Fibroblast of lung (primary cell): ENCODE results near the gene GSG1L. TPM values are rescaled to one million over a fixed set of nuclear protein-coding genes. Genes with fewer than 3 reads are reported as not detected.

Experiments used
- DNase-seq, 2 donors: peaks; one replicate each; pipeline versions ENCODE4 v3.0.0 to v3.0.0-alpha.2; 2010; ENCODE audit warnings: low read depth in 2 of 2
- H2AFZ ChIP-seq: 2 replicates; pipeline ENCODE4 v1.5.1; 2012; ENCODE audit warnings: low read length, control low read depth, inconsistent platforms
- H3K27ac ChIP-seq: 2 replicates; pipeline ENCODE4 v1.5.1; 2011; ENCODE audit warnings: low read length, control low read depth; ENCODE audit not compliant: insufficient read depth
- H3K27me3 ChIP-seq: 2 replicates; pipeline ENCODE4 v1.5.1; 2011; ENCODE audit warnings: mild to moderate bottlenecking, low read length; ENCODE audit not compliant: control insufficient read depth, insufficient read depth
- H3K36me3 ChIP-seq: 2 replicates; pipeline ENCODE4 v1.5.1; 2011; ENCODE audit warnings: low read length; ENCODE audit not compliant: control insufficient read depth, insufficient read depth
- H3K4me1 ChIP-seq: 2 replicates; pipeline ENCODE4 v1.5.1; 2011; ENCODE audit warnings: low read length; ENCODE audit not compliant: control insufficient read depth, insufficient read depth; ENCODE audit errors: extremely low read depth
- H3K4me2 ChIP-seq: 2 replicates; pipeline ENCODE4 v1.5.1; 2011; ENCODE audit warnings: low read length, control low read depth; ENCODE audit not compliant: insufficient read depth; ENCODE audit errors: extremely low read depth
- H3K4me3 ChIP-seq, 4 experiments: fragments of 200-600 bp in 1 of 4; sonication (generic) in 1 of 4; replicated peaks in 1 of 4; 2 replicates each; pipeline ENCODE4 v1.5.1; 2011 to 2016; ENCODE audit warnings: low read length in 4 of 4, low read depth in 3 of 4, mild to moderate bottlenecking in 3 of 4, control low read depth in 2 of 4, inconsistent platforms in 1 of 4, mixed read lengths in 1 of 4; ENCODE audit not compliant: insufficient read depth in 1 of 4; ENCODE audit errors: control extremely low read depth in 1 of 4
- H3K79me2 ChIP-seq: 2 replicates; pipeline ENCODE4 v1.5.1; 2012; ENCODE audit warnings: mild to moderate bottlenecking, low read length, inconsistent platforms; ENCODE audit not compliant: control insufficient read depth, insufficient read depth
- H3K9ac ChIP-seq: 2 replicates; pipeline ENCODE4 v1.5.1; 2011; ENCODE audit warnings: mild to moderate bottlenecking, low read length, control low read depth; ENCODE audit not compliant: insufficient read depth
- H3K9me3 ChIP-seq: 2 replicates; pipeline ENCODE4 v1.5.1; 2012; ENCODE audit warnings: low read depth, low read length; ENCODE audit not compliant: control insufficient read depth, insufficient read depth
- H4K20me1 ChIP-seq: 2 replicates; pipeline ENCODE4 v1.5.1; 2011; ENCODE audit warnings: low read length; ENCODE audit not compliant: control insufficient read depth, insufficient read depth; ENCODE audit errors: extremely low read depth
- EZH2 ChIP-seq: IDR thresholded peaks from 2 replicates; pipeline ENCODE4 v1.5.1; 2012; ENCODE audit warnings: low read length, control low read depth, mild to moderate bottlenecking; ENCODE audit errors: missing control alignments
- polyA plus RNA-seq, 2 donors: library from polyadenylated mRNA; depleted of rRNA in 1 of 2; stranded (reverse) in 1 of 2; unstranded in 1 of 2; fragments of >200 nt; gene quantifications; 2 replicates each; pipeline ENCODE4 v1.2.1, GENCODE V29; 2011 to 2012; ENCODE audit warnings: missing spikeins in 1 of 2
- total RNA-seq: library from RNA; depleted of rRNA; stranded (reverse); fragments of >200 nt; gene quantifications from 2 replicates; pipeline ENCODE4 v1.2.1, GENCODE V29; 2014
- TF ChIP-seq, protein P1 (sequence below), 2 donors: IDR thresholded peaks in 1 of 2; conservative IDR thresholded peaks in 1 of 2; 1 replicate in 1 of 2; 2 replicates in 1 of 2; pipeline ENCODE4 v1.5.1; 2011 to 2012; ENCODE audit warnings: low read length in 2 of 2, control low read depth in 1 of 2, inconsistent platforms in 1 of 2, low read depth in 1 of 2, mild to moderate bottlenecking in 1 of 2

GSG1L gene
- total and polyA plus RNA-seq, 2 donors (not counting 1 experiment from before 2014, with no cell fraction given) = not detected

DNA sequence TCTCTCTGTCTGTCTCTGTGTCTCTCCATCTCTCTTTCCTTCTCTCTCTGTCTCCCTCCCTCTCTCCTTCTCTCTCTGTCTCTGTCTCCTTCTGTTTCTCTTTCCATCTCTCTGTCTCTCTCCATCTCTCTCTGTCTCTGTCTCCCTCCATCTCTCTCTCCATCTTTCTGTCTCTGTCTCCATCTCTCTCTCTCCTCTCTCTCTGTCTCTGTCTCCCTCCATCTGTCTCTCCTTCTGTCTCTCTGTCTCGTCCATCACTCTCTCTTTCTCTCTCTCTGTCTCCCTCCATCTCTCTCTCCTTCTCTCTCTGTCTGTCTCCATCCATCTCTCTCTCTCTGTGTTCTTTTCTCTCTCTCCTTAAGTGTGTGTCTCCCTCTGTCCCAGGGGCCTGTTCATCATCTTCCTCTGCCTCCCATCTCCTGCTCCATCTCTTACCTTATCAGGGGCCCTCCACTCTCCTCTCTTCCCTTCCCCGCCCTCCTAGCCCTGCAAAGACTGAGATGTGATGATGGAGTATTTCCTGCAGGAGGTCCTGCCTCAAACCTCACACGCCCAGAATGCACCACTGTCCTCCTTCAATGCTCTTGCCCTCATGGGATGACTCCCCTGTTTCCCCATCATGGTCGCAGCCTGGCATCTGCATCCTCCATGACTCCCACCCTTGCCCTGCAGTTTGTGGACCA, 193.3 kb downstream of the GSG1L start:
- Histone ChIP-seq H3K27ac (no peak overlapping the region), H3K36me3 (no peaks in the 10 kb centered on the region), H3K4me3 (no peak overlapping the region), H3K79me2 (no peaks in the 10 kb centered on the region), H3K4me1 (no peaks in the 10 kb centered on the region), H3K9me3 (no peaks in the 10 kb centered on the region), H3K4me2 (no peak overlapping the region), H2AFZ (no peak overlapping the region), H3K27me3 (no peaks in the 10 kb centered on the region), H3K9ac (no peak overlapping the region), H4K20me1 (no peaks in the 10 kb centered on the region)
- DNase-seq = no peak
- TF ChIP-seq EZH2 = no peak
- TF ChIP-seq, protein P1, sequence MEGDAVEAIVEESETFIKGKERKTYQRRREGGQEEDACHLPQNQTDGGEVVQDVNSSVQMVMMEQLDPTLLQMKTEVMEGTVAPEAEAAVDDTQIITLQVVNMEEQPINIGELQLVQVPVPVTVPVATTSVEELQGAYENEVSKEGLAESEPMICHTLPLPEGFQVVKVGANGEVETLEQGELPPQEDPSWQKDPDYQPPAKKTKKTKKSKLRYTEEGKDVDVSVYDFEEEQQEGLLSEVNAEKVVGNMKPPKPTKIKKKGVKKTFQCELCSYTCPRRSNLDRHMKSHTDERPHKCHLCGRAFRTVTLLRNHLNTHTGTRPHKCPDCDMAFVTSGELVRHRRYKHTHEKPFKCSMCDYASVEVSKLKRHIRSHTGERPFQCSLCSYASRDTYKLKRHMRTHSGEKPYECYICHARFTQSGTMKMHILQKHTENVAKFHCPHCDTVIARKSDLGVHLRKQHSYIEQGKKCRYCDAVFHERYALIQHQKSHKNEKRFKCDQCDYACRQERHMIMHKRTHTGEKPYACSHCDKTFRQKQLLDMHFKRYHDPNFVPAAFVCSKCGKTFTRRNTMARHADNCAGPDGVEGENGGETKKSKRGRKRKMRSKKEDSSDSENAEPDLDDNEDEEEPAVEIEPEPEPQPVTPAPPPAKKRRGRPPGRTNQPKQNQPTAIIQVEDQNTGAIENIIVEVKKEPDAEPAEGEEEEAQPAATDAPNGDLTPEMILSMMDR (conservative IDR thresholded peaks at IDR 0.05 in 1 of 2, IDR thresholded peaks at IDR 0.05 in 1 of 2; ENCODE audit: low read depth in 1 of 2, low read length in 2 of 2) = no peak

DNA sequence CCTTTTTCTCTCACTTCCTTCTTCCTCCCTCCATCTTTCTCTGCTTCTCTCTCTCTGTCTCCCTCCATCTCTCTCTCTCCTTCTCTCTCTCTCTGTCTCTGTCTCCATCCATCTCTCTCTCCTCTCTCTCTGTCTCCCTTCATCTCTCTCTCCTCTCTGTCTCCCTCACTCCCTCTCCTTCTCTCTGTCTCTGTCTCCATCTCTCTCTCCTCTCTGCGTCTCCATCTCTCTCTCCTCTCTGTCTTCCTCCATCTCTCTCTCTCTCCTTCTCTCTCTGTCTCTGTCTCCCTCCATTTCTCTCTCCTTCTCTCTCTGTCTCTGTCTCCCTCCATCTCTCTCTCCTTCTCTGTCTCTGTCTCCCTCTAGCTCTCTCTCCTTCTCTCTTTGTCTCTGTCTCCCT, 194.1 kb downstream of the GSG1L start:
- DNase-seq = no peak
- Histone ChIP-seq H3K79me2 (no peaks in the 10 kb centered on the region), H3K9ac (no peak overlapping the region), H3K27me3 (no peaks in the 10 kb centered on the region), H3K4me3 (no peak overlapping the region), H3K27ac (no peak overlapping the region), H3K4me1 (no peaks in the 10 kb centered on the region), H4K20me1 (no peaks in the 10 kb centered on the region), H3K36me3 (no peaks in the 10 kb centered on the region), H3K4me2 (no peak overlapping the region), H2AFZ (no peak overlapping the region), H3K9me3 (no peaks in the 10 kb centered on the region)
- TF ChIP-seq, protein P1 (conservative IDR thresholded peaks at IDR 0.05 in 1 of 2, IDR thresholded peaks at IDR 0.05 in 1 of 2; ENCODE audit: low read depth in 1 of 2, low read length in 2 of 2) = no peak
- TF ChIP-seq EZH2 = no peak

DNA sequence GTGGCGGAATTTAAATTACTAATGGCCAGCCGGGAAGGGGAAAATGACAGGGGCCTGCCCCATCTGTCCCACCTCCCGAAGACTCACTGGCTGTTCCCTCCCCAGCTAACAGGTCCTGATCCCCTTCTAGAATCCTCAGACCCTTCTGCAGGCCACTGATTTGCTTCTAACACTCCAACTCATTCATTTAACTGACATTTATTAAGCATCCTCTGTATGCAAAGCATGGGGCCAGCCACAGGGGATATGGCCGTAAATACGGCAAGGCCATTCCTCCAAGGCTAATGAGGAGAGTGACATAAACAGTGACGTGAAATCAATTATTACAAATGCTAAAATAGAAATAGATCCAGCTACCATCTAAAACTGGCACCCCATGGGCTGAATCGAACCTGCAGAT, 195.3 kb downstream of the GSG1L start:
- Histone ChIP-seq H3K9me3 (no peaks in the 10 kb centered on the region), H3K27ac (no peak overlapping the region), H3K79me2 (no peaks in the 10 kb centered on the region), H3K4me2 (no peak overlapping the region), H3K4me3 (no peak overlapping the region), H4K20me1 (no peaks in the 10 kb centered on the region), H3K4me1 (no peaks in the 10 kb centered on the region), H3K27me3 (no peaks in the 10 kb centered on the region), H2AFZ (no peak overlapping the region), H3K36me3 (no peaks in the 10 kb centered on the region), H3K9ac (no peak overlapping the region)
- TF ChIP-seq EZH2 = no peak
- TF ChIP-seq, protein P1 (conservative IDR thresholded peaks at IDR 0.05 in 1 of 2, IDR thresholded peaks at IDR 0.05 in 1 of 2; ENCODE audit: low read depth in 1 of 2, low read length in 2 of 2) = no peak
- no peak for DNase-seq
